LNCaP clone FGC (cell line): ENCODE measurements around the gene SLC17A1.

Experiments used
- DNase-seq: peaks from one replicate; pipeline ENCODE4 v3.0.0-alpha.2; 2011; ENCODE audit warnings: low read depth
- H3K4me3 ChIP-seq: 2 replicates; pipeline ENCODE4 v1.5.1; 2011; ENCODE audit warnings: mild to moderate bottlenecking, low read depth, low read length, control low read depth
- TF ChIP-seq, protein P1 (sequence below): IDR thresholded peaks from 2 replicates; pipeline ENCODE4 v1.5.1; 2012; ENCODE audit warnings: mild to moderate bottlenecking; ENCODE audit not compliant: control insufficient read depth, insufficient read depth; ENCODE audit errors: extremely low read depth

Gene SLC17A1

DNA sequence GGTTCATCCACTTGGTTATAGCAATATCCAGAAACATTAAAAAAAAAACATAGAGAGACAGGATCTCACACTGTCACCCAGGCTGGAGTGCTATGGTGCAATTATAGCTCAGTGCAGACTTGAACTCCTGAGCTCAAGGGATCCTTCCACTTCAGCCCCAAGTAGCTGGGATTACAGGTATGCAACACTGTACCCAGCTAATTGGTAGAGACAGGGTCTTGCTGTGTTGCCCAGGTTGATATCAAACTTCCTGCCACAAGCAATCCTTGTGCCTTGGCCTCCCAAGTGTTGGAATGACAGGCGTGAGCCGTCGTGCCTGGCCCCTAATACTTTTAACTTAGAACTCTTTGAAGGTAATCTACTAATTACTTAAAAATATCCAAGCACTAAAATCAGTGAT lies 818 bp upstream of the SLC17A1 start:
- no peak for DNase-seq
- H3K4me3 ChIP-seq = no peak overlapping the region
- TF ChIP-seq, protein P1, sequence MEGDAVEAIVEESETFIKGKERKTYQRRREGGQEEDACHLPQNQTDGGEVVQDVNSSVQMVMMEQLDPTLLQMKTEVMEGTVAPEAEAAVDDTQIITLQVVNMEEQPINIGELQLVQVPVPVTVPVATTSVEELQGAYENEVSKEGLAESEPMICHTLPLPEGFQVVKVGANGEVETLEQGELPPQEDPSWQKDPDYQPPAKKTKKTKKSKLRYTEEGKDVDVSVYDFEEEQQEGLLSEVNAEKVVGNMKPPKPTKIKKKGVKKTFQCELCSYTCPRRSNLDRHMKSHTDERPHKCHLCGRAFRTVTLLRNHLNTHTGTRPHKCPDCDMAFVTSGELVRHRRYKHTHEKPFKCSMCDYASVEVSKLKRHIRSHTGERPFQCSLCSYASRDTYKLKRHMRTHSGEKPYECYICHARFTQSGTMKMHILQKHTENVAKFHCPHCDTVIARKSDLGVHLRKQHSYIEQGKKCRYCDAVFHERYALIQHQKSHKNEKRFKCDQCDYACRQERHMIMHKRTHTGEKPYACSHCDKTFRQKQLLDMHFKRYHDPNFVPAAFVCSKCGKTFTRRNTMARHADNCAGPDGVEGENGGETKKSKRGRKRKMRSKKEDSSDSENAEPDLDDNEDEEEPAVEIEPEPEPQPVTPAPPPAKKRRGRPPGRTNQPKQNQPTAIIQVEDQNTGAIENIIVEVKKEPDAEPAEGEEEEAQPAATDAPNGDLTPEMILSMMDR = no peak

DNA sequence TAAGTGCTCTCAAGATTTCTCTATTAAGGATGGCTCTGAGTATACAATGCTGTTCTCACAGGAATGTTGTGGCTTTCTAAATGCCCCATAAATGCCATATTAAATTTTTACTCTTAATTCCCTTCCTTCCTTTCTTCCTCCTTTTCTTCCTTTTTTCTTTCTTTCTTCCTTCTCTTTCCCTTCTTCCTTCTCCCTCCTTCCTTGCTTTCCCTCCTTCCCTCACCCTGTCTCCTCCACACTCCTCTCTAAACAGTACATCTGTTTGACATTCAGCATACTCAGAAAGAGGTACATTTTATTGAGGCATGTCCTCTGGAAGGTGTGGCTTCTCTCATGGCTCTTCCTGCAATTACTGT lies 433 bp upstream of the SLC17A1 start:
- TF ChIP-seq, protein P1 = no peak
- no peak overlapping the region for H3K4me3 ChIP-seq
- no peak for DNase-seq

DNA sequence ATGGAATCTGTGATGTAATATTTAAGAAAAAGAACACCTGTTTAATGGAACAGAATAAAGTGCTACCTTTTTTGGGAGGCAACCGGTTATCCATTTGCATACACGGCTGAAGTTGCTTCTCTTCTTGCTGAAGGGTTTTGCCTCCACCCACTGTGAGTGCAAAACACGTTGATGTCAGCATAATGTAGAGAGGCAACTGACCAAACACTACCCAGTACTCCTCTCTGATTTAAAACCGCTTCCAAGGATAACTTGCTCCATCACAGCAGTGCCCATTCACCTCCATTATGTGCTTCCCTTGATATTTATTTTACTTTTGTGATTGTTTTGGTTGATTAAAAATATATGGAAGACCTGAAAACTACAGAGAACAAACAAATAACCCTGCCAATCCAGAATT lies 1.4 kb downstream of the SLC17A1 start:
- TF ChIP-seq, protein P1 = no peak
- DNase-seq = no peak
- H3K4me3 ChIP-seq = no peak overlapping the region

DNA sequence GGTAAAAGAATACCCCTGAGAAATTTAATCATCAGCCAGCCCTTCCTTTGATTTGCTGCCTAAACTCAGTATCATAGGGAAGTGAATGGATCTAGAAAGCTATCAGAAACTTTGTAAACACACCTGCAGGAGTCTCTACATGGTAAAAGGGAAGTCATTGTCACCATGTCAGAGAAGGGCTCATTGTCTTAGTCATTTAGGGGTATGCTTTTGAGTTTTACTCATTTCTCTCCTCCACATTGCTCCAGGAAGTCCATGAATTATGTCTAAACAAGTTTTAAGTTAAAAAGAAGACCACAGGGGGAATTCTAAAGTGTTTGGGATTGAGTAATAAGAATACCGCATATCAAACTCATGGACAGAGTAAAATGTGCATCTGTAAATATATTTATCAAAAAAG lies 2.5 kb downstream of the SLC17A1 start:
- no peak for DNase-seq
- TF ChIP-seq, protein P1 = no peak

DNA sequence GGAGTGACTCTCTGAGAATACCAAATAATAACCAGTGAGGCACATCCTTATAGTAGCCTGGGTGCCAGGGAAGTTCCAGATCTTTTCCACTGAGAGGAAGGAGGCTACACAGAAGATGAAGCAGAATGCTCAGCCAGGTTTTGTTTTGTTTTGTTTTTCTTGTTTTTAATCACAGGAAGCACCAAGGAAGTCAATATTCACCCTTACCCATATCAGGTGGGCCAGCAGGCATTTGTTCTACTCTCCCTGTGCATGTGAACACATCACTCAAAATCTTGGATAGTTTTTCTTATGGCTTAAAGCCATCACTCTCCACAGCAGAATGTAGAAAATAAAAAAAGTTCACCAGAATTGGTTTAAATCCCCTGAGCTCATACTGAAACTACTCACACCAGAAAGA lies 10.5 kb downstream of the SLC17A1 start:
- TF ChIP-seq, protein P1 = no peak
- no peak for DNase-seq

More for the DNA sequence above, 2.5 kb downstream of the SLC17A1 start:
- no peak overlapping the region for H3K4me3 ChIP-seq

DNA sequence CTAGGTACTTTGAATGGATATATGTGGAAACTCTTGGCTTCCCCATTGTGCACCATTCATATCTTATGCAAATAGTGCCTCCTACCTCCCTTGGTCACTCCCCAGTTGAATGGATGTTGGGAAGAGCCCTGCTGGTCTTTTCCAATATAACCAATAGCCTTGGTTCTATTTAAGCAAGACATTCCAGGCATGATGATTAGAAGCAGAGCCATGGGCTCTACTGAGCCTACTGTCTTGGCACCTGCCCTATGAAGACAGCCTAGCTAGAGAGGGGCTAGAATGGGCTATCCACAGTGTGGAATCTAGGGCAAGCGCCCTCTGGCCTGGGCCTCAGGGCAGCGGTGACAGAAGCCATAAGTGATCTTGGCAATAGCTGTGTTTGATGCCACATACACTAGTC lies 15.6 kb downstream of the SLC17A1 start:
- TF ChIP-seq, protein P1 = no peak
- H3K4me3 ChIP-seq = no peak overlapping the region
- no peak for DNase-seq

More for the DNA sequence above, 10.5 kb downstream of the SLC17A1 start:
- H3K4me3 ChIP-seq = no peak overlapping the region

DNA sequence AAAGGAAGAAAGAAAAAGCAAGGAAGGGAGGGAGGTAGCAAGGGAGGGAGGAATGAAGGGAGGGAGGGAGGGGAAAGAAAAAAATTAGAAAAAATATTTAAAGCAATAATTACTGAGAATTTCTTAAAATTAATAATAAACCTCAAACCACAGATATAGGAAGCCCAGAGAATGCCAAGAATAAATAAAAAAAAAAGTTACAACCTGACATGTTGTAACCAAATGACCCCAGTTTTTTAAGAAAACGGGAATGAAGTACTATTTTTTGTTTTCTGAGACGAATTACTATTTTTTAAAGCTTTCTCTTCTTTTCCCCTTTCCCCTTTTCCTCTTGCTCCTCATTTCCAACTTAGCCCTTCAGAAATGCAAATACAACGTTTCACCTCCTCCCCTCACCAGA lies 16.7 kb downstream of the SLC17A1 start:
- TF ChIP-seq, protein P1 = no peak
- DNase-seq = no peak
- H3K4me3 ChIP-seq = no peak overlapping the region
